Measurements from ENCODE around the gene CPB2. TPM values are rescaled to one million over a fixed set of nuclear protein-coding genes. Genes with fewer than 3 reads are reported as not detected.
A peak's percentile ranks its signal among the peaks of the same experiment; 100 is the strongest.

Gene CPB2
- total and polyA plus RNA-seq, 2 of the 8 experiments (the other 6 are each of a cell fraction or from before 2014, with no cell fraction given) = not detected

DNA sequence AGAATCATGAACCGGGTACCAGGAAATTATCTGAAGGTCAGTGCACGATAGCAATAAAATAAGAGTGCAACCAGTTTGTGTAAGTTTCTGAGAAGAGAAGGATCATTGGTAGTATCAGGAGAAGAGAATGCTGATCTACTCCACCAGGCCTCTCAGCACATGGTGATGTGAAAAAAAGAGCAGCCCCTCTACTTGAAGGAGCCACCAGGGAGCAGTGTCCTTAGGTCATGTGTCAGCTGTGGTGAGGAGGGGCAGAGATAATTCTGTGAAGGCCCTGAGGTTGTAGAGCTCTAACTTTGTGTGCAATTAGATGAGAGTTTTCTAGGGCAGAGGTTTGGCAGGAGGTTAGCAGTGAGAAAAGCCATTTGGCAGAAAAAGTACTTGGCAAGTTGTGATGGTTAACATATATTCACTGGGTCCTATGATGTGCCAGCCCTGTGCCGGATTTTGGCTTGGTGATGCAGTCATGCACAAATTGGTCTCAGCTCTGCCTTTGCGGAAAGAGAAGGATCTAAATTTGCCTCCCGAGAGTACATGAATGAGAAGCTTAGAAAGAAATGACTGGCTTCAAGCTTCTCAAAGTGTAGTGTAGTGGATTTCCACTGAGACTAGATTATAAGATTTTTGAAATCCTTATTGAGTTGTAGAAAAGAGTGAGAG is 33.1 kb downstream of the CPB2 start (continued):
- TF ChIP-seq EP300 (IDR thresholded peaks at IDR 0.05; ENCODE audit: borderline replicate concordance in 1 of 2, low read depth in 2 of 2, low read length in 2 of 2) (no peak), CEBPB (IDR thresholded peaks at IDR 0.05; ENCODE audit: low read depth, low read length) (no peak), ATF2 (IDR thresholded peaks at IDR 0.05; ENCODE audit: low read length) (no peak), ZNF274 (IDR thresholded peaks at IDR 0.05; ENCODE audit: borderline replicate concordance, extremely low read depth, low read length) (no peak), RAD21 (IDR thresholded peaks at IDR 0.05 in 1 of 2, conservative IDR thresholded peaks at IDR 0.05 in 1 of 2; ENCODE audit: low read depth in 2 of 2, low read length in 2 of 2) (peak in 1 of 2 experiments; percentile 43; a peak in 2 of 4 replicates), SP1 (IDR thresholded peaks at IDR 0.05; ENCODE audit: low read depth, low read length) (no peak), MAFK (IDR thresholded peaks at IDR 0.05; ENCODE audit: low read depth, low read length) (no peak), RNF2 (IDR thresholded peaks at IDR 0.05; ENCODE audit: borderline replicate concordance, low read depth, low read length, missing control alignments, poor library complexity, severe bottlenecking) (no peak)
- TF ChIP-seq, protein P1, sequence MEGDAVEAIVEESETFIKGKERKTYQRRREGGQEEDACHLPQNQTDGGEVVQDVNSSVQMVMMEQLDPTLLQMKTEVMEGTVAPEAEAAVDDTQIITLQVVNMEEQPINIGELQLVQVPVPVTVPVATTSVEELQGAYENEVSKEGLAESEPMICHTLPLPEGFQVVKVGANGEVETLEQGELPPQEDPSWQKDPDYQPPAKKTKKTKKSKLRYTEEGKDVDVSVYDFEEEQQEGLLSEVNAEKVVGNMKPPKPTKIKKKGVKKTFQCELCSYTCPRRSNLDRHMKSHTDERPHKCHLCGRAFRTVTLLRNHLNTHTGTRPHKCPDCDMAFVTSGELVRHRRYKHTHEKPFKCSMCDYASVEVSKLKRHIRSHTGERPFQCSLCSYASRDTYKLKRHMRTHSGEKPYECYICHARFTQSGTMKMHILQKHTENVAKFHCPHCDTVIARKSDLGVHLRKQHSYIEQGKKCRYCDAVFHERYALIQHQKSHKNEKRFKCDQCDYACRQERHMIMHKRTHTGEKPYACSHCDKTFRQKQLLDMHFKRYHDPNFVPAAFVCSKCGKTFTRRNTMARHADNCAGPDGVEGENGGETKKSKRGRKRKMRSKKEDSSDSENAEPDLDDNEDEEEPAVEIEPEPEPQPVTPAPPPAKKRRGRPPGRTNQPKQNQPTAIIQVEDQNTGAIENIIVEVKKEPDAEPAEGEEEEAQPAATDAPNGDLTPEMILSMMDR (IDR thresholded peaks at IDR 0.05; ENCODE audit: control extremely low read depth in 1 of 3, insufficient read depth in 1 of 3, low read depth in 1 of 3, low read length in 3 of 3) = peak; percentile 31 to 56 (median 45)

Data from H1 (cell line).